A549 (cell line): ENCODE results near the gene BAG1. TPM values are rescaled to one million over a fixed set of nuclear protein-coding genes. Genes with fewer than 3 reads are reported as not detected.

Source experiments
- ATAC-seq, 2 experiments: fragments of 200-7000 bp in 1 of 2; fragments of >200 bp in 1 of 2; cut with Nextera tagmentation in 1 of 2; cut with Tn5 transposase in 1 of 2; 3 replicates each; pipeline versions ENCODE4 v1.8.0 to v1.9.1; 2018 to 2020; ENCODE audit warnings: mild to moderate bottlenecking in 1 of 2, moderate library complexity in 1 of 2
- CTCF ChIA-PET: fragments of 300-600 bp; sonication (Branson Sonifier 250); formaldehyde crosslinking; extraction: SDS; loops from one replicate; lab custom pipeline; 2021; ENCODE audit warnings: antibody characterized with exemption, inconsistent platforms; lab: Yijun Ruan, JAX
- POLR2A ChIA-PET: fragments of 350-600 bp; formaldehyde crosslinking; extraction: SDS; loops from one replicate; lab custom pipeline; 2021; ENCODE audit warnings: antibody characterized with exemption, inconsistent platforms; lab: Yijun Ruan, JAX
- DNase-seq, 2 experiments: peaks; one replicate each; pipeline versions ENCODE4 v3.0.0 to v3.0.0-alpha.2; 2011 to 2016; ENCODE audit warnings: low read depth in 1 of 2, low spot score in 1 of 2
- FAIRE-seq: peaks from 2 replicates; lab custom pipeline; 2011; peaks lifted over from hg19 to GRCh38; lab: Jason Lieb, UNC
- H3K27ac ChIP-seq, 2 experiments: fragments of >200 bp; sonication (Bioruptor Twin); formaldehyde crosslinking; 3 replicates each; pipeline ENCODE4 v1.5.1; 2016 to 2017
- H3K4me1 ChIP-seq: fragments of >200 bp; sonication (Bioruptor Twin); formaldehyde crosslinking; 3 replicates; pipeline ENCODE4 v1.6.1; 2016
- H3K4me2 ChIP-seq: fragments of >200 bp; sonication (Bioruptor Twin); formaldehyde crosslinking; 3 replicates; pipeline ENCODE4 v1.6.1; 2016
- H3K4me3 ChIP-seq: fragments of >200 bp; sonication (Bioruptor Twin); formaldehyde crosslinking; 3 replicates; pipeline ENCODE4 v1.5.1; 2016
- H3K9me3 ChIP-seq: fragments of >200 bp; sonication (Bioruptor Twin); formaldehyde crosslinking; 3 replicates; pipeline ENCODE4 v1.6.1; 2016
- ATOH8 ChIP-seq: fragments of 250-450 bp; sonication (Bioruptor Pico); IDR thresholded peaks from 2 replicates; pipeline ENCODE4 v1.5.0; 2020; ENCODE audit warnings: low read depth, mild to moderate bottlenecking, moderate library complexity
- CEBPB ChIP-seq, 2 experiments: fragments of >200 bp in 1 of 2; sonication (Bioruptor Twin) in 1 of 2; formaldehyde crosslinking in 1 of 2; IDR thresholded peaks; 2 replicates each; pipeline ENCODE4 v1.6.1; 2012 to 2016
- CTCF ChIP-seq: fragments of >200 bp; sonication (Bioruptor Twin); formaldehyde crosslinking; IDR thresholded peaks from 3 replicates; pipeline ENCODE4 v1.5.1; 2016
- FOSL2 ChIP-seq, 2 experiments: fragments of 450-650 bp in 1 of 2; fragments of >200 bp in 1 of 2; sonication (Bioruptor Twin) in 1 of 2; formaldehyde crosslinking; IDR thresholded peaks; 2 replicates each; pipeline versions ENCODE4 v1.5.0 to v1.6.1; 2016 to 2020; ENCODE audit warnings: mild to moderate bottlenecking in 1 of 2, moderate library complexity in 1 of 2
- HMGXB4 ChIP-seq: fragments of 250-450 bp; sonication (Bioruptor Pico); IDR thresholded peaks from 2 replicates; pipeline ENCODE4 v1.5.0; 2021; ENCODE audit warnings: mild to moderate bottlenecking, moderate library complexity, borderline replicate concordance
- HOXB5 ChIP-seq: fragments of 250-450 bp; sonication (Bioruptor Pico); IDR thresholded peaks from 2 replicates; pipeline ENCODE4 v1.5.0; 2020; ENCODE audit warnings: mild to moderate bottlenecking, moderate library complexity
- JUN ChIP-seq, 2 experiments: fragments of >200 bp; sonication (Bioruptor Twin); formaldehyde crosslinking; IDR thresholded peaks; 2 replicates in 1 of 2; 3 replicates in 1 of 2; pipeline ENCODE4 v1.6.1; 2016 to 2017
- MAX ChIP-seq: IDR thresholded peaks from 2 replicates; pipeline ENCODE4 v1.6.1; 2012
- MAZ ChIP-seq: fragments of 150-350 bp; IDR thresholded peaks from 2 replicates; pipeline ENCODE4 v1.6.1; 2014; ENCODE audit warnings: antibody characterized with exemption, low read depth, low read length, borderline replicate concordance
- PBX3 ChIP-seq: IDR thresholded peaks from 2 replicates; pipeline ENCODE4 v1.6.1; 2012
- RAD21 ChIP-seq, 2 experiments: fragments of >200 bp in 1 of 2; sonication (Bioruptor Twin) in 1 of 2; formaldehyde crosslinking in 1 of 2; IDR thresholded peaks in 1 of 2; conservative IDR thresholded peaks in 1 of 2; 2 replicates in 1 of 2; 3 replicates in 1 of 2; pipeline ENCODE4 v1.6.1; 2012 to 2018; ENCODE audit warnings: inconsistent platforms in 1 of 2
- RARB ChIP-seq: fragments of 250-450 bp; sonication (Bioruptor Pico); IDR thresholded peaks from 2 replicates; pipeline ENCODE4 v1.8.0; 2021; ENCODE audit warnings: mild to moderate bottlenecking, moderate library complexity
- SMC3 ChIP-seq: fragments of >200 bp; sonication (Bioruptor Twin); formaldehyde crosslinking; IDR thresholded peaks from 3 replicates; pipeline ENCODE4 v1.6.1; 2018; ENCODE audit warnings: inconsistent platforms
- USF2 ChIP-seq: fragments of 450-650 bp; IDR thresholded peaks from 2 replicates; pipeline ENCODE4 v1.6.1; 2014; ENCODE audit warnings: antibody characterized with exemption
- ZFP36 ChIP-seq: fragments of 450-650 bp; IDR thresholded peaks from 2 replicates; pipeline ENCODE4 v1.6.1; 2014; ENCODE audit warnings: borderline replicate concordance; ENCODE audit not compliant: partially characterized antibody
- WGBS: methylation state at CpG from one replicate; pipeline ENCODE4 v1.1.6; 2017; ENCODE audit errors: missing lambda C conversion rate; 5-methylcytosine and 5-hydroxymethylcytosine counted together
- polyA plus RNA-seq, 4 experiments: library from polyadenylated mRNA; depleted of rRNA in 3 of 4; stranded (reverse); fragments of >200 nt; fragmentation: RNase III in 1 of 4; extraction: RNeasy Plus Mini Kit Qiagen cat#74134 plus additional on column Dnase treatment in 1 of 4; gene quantifications; 2 replicates in 3 of 4; 3 replicates in 1 of 4; pipeline ENCODE4 v1.2.3, GENCODE V29; 2011 to 2017

The BAG1 gene
- polyA plus RNA-seq, 2 of the 4 experiments (the other 2 are of a cell fraction), result 73.0 to 86.9 TPM

- WGBS, result 87% methylated on average over 8 of the region's 8 CpGs
- H3K9me3 ChIP-seq, result peaks cover 20% of the 10 kb centered on the region
- DNase-seq, result no peak
- ChIA-PET CTCF (interaction anchor here (0.9 to 7.5 kb wide), 9 partner anchors 11 to 494 kb away, joined by 3 to 127 read pairs (median 27); partner anchors contain the start of genes SMU1 and SPINK4), POLR2A (no interaction called here)
- H3K4me3 ChIP-seq, result no peak overlapping the region
- peak overlapping the region; percentile 96 to 99 for H3K27ac ChIP-seq
- FAIRE-seq, result no peak
- H3K4me1 ChIP-seq, result peaks cover 58% of the 10 kb centered on the region
- TF ChIP-seq USF2, result no peak
- no peak for TF ChIP-seq ZFP36
- TF ChIP-seq ATOH8 (CRISPR knock-in tag), result no peak
- no peak for ATAC-seq
- no peak overlapping the region for H3K4me2 ChIP-seq
Measured at GRCh38 chr9:33227741-33228140, 36.8 kb downstream of the BAG1 start.

- no peak for DNase-seq
- CTCF ChIA-PET, result interaction anchor here (0.6 to 7.5 kb wide), 30 partner anchors 12 to 848 kb away, joined by 3 to 127 read pairs (median 7); partner anchors contain the start of genes B4GALT1, SMU1 and SPINK4
- H3K27ac ChIP-seq, result peak overlapping the region; percentile 27 to 99; a peak in 4 of 6 replicates
- TF ChIP-seq CEBPB (IDR thresholded peaks at IDR 0.05) (0 out of 4 replicates have a peak, but pooled peaks of 1 of the 2 experiments have one; percentile 26), MAZ (no peak)
- no peak overlapping the region for H3K4me2 ChIP-seq
- no peak for FAIRE-seq
- H3K4me3 ChIP-seq, result no peak overlapping the region
- POLR2A ChIA-PET, result interaction anchor here (1.7 kb wide), 1 partner anchor 202 kb away, joined by 8 read pairs; the partner anchor contains the start of gene DNAJA1
- H3K4me1 ChIP-seq, result peaks cover 55% of the 10 kb centered on the region
- 92% methylated on average over 10 of the region's 10 CpGs for WGBS
- H3K9me3 ChIP-seq, result peaks cover 13% of the 10 kb centered on the region
- ATAC-seq, result no peak
Measured at GRCh38 chr9:33227008-33227398, 37.5 kb downstream of the BAG1 start.

GRCh38 chr9:33225319-33226147 lies 39.0 kb downstream of the BAG1 start:
- Histone ChIP-seq H3K4me2 (peak overlapping the region; percentile 54), H3K4me3 (no peak overlapping the region)
- POLR2A ChIA-PET, result interaction anchor here (0.5 to 1.7 kb wide), 3 partner anchors 58 to 848 kb away, joined by 3 to 8 read pairs (median 4); partner anchors contain the start of genes B4GALT1 and DNAJA1
- DNase-seq, result peak in 1 of 2 experiments; percentile 83
- peak; percentile 78 for FAIRE-seq
- TF ChIP-seq PBX3 (peak; percentile 54; the same call in 1 of the 2 replicates), MAX (peak; percentile 60), FOSL2 (IDR thresholded peaks at IDR 0.05) (0 out of 2 replicates have a peak, but pooled peaks have one; percentile 33), FOSL2 (CRISPR knock-in tag; IDR thresholded peaks at IDR 0.05) (peak; percentile 85), RARB (CRISPR knock-in tag) (no peak), CEBPB (IDR thresholded peaks at IDR 0.05) (no peak; a peak in 1 of 4 replicates), HOXB5 (CRISPR knock-in tag) (peak; percentile 94), RAD21 (conservative IDR thresholded peaks at IDR 0.05 in 1 of 2, IDR thresholded peaks at IDR 0.05 in 1 of 2) (peak; percentile 94 to 96), ATOH8 (CRISPR knock-in tag) (no peak), CTCF (peak; percentile 95), JUN (IDR thresholded peaks at IDR 0.05) (0 out of 5 replicates have a peak, but pooled peaks of 1 of the 2 experiments have one; percentile 14), SMC3 (peak; percentile 98), HMGXB4 (CRISPR knock-in tag) (no peak)
- TF ChIP-seq, all 56 proteins: peak for 8
- Histone ChIP-seq H3K4me1 (peaks cover 54% of the 10 kb centered on the region), H3K9me3 (peaks cover 6% of the 10 kb centered on the region; the same call in 1 of the 3 replicates), H3K27ac (peak overlapping the region; percentile 46 to 67)
- ATAC-seq, result 0 out of 6 replicates have a peak, but pooled peaks of 1 of the 2 experiments have one; percentile 8
- CTCF ChIA-PET, result interaction anchor here (0.6 to 7.5 kb wide), 65 partner anchors 9 to 846 kb away, joined by 3 to 127 read pairs (median 4); partner anchors contain the start of genes B4GALT1, BAG1, CHMP5 and SMU1
- WGBS, result 19% methylated on average over 6 of the region's 6 CpGs
